ENCODE data around the gene VN1R5. TPM values are rescaled to one million over a fixed set of nuclear protein-coding genes. Genes with fewer than 3 reads are reported as not detected.

VN1R5 gene
- total RNA-seq, 2 donors from 2014 or later, result not detected

- intact Hi-C loops (cut with DNase I), result no loop called here
- peaks cover 0 to 8% (median 3%) of the 10 kb centered on the region in 3 donors for H3K9me3 ChIP-seq
- TF ChIP-seq POLR2A (IDR thresholded peaks at IDR 0.05) (no peak), CTCF (IDR thresholded peaks at IDR 0.05) (no peak)
- H3K27ac ChIP-seq, result no peak overlapping the region
- DNase-seq, result no peak
- no peaks in the 10 kb centered on the region for H3K27me3 ChIP-seq
- ATAC-seq, result no peak
- H3K4me3 ChIP-seq, result no peak overlapping the region
- H3K36me3 ChIP-seq (replicated peaks in 1 of 2; ENCODE audit: insufficient read depth in 1 of 2, low read depth in 2 of 2), result no peaks in the 10 kb centered on the region
- H3K4me1 ChIP-seq, result no peaks in the 10 kb centered on the region
Measured at GRCh38 chr1:247269133-247269532, 13.3 kb downstream of the VN1R5 start.

- DNase-seq (no peak), ATAC-seq (no peak)
- no peaks in the 10 kb centered on the region for H3K4me1 ChIP-seq
- H3K36me3 ChIP-seq (replicated peaks in 1 of 2; ENCODE audit: insufficient read depth in 1 of 2, low read depth in 2 of 2), result no peaks in the 10 kb centered on the region
- H3K27ac ChIP-seq, result no peak overlapping the region
- intact Hi-C loops (cut with DNase I), result no loop called here
- no peak overlapping the region for H3K4me3 ChIP-seq
- H3K27me3 ChIP-seq, result no peaks in the 10 kb centered on the region
- H3K9me3 ChIP-seq, result peaks cover 0 to 8% (median 3%) of the 10 kb centered on the region in 3 donors
- TF ChIP-seq CTCF (IDR thresholded peaks at IDR 0.05) (no peak), POLR2A (IDR thresholded peaks at IDR 0.05) (no peak)
- 47 to 60% methylated on average over 1 of the region's 1 CpG for WGBS, 2 donors
Measured at GRCh38 chr1:247270003-247270402, 14.1 kb downstream of the VN1R5 start.

- TF ChIP-seq CTCF (IDR thresholded peaks at IDR 0.05), result no peak
- no peak for TF ChIP-seq POLR2A (IDR thresholded peaks at IDR 0.05)
- no peaks in the 10 kb centered on the region for H3K4me1 ChIP-seq
- no peaks in the 10 kb centered on the region for H3K36me3 ChIP-seq (replicated peaks in 1 of 2; ENCODE audit: insufficient read depth in 1 of 2, low read depth in 2 of 2)
- WGBS, 2 donors, result 36 to 65% methylated on average over 1 of the region's 1 CpG
- no peak overlapping the region for H3K27ac ChIP-seq
- peaks cover 0 to 8% (median 0%) of the 10 kb centered on the region in 3 donors for H3K9me3 ChIP-seq
- no peaks in the 10 kb centered on the region for H3K27me3 ChIP-seq
- intact Hi-C loops (cut with DNase I), result no loop called here
- DNase-seq, result no peak
- ATAC-seq, result no peak
- H3K4me3 ChIP-seq, result no peak overlapping the region
Measured at GRCh38 chr1:247273013-247273412, 17.1 kb downstream of the VN1R5 start.

GRCh38 chr1:247274605-247275256 lies 18.9 kb downstream of the VN1R5 start:
- no peak overlapping the region for H3K27ac ChIP-seq
- WGBS, 2 donors, result 61 to 66% methylated on average over 3 of the region's 3 CpGs
- no peaks in the 10 kb centered on the region for H3K4me1 ChIP-seq
- intact Hi-C loops (cut with DNase I), result no loop called here
- TF ChIP-seq POLR2A (IDR thresholded peaks at IDR 0.05) (no peak), CTCF (IDR thresholded peaks at IDR 0.05) (no peak)
- H3K36me3 ChIP-seq (replicated peaks in 1 of 2; ENCODE audit: insufficient read depth in 1 of 2, low read depth in 2 of 2), result no peaks in the 10 kb centered on the region
- ATAC-seq (no peak), DNase-seq (no peak)
- H3K27me3 ChIP-seq, result no peaks in the 10 kb centered on the region
- H3K9me3 ChIP-seq, result peaks cover 0 to 8% (median 0%) of the 10 kb centered on the region in 3 donors
- H3K4me3 ChIP-seq, result no peak overlapping the region

GRCh38 chr1:247277191-247277590 lies 21.3 kb downstream of the VN1R5 start:
- TF ChIP-seq CTCF (IDR thresholded peaks at IDR 0.05) (no peak), POLR2A (IDR thresholded peaks at IDR 0.05) (no peak)
- H3K4me3 ChIP-seq, result no peak overlapping the region
- no peak overlapping the region for H3K27ac ChIP-seq
- H3K36me3 ChIP-seq (replicated peaks in 1 of 2; ENCODE audit: insufficient read depth in 1 of 2, low read depth in 2 of 2), result no peaks in the 10 kb centered on the region
- no peaks in the 10 kb centered on the region for H3K27me3 ChIP-seq
- intact Hi-C loops (cut with DNase I), result no loop called here
- 45 to 59% methylated on average over 2 of the region's 2 CpGs for WGBS, 2 donors
- ATAC-seq (peak; percentile 30), DNase-seq (no peak)
- H3K4me1 ChIP-seq, result no peaks in the 10 kb centered on the region
- no peaks in the 10 kb centered on the region for H3K9me3 ChIP-seq

Data from body of pancreas (tissue), 4 donors.